ENCODE results near the gene FRMD1.

Gene FRMD1

DNA sequence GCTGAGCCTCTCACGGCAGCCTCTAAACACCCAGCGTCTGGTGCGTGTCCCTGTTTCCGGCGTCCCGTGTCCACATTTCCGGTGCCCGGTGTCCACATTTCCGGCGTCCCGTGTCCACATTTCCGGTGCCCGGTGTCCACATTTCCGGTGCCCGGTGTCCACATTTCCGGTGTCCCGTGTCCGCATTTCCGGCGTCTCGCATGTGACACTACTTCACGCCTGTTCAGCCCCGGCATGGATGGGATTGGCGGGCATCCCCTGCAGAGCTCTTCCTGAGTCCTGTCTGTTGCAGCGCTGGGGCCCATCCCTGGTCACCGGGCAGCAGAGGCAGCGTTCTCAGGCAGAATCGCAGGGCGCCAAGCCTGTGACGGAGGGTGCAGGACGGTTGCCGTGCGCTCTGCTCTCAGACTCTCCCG lies 3.2 kb downstream of the FRMD1 start:
- DNase-seq, result no peak

DNA sequence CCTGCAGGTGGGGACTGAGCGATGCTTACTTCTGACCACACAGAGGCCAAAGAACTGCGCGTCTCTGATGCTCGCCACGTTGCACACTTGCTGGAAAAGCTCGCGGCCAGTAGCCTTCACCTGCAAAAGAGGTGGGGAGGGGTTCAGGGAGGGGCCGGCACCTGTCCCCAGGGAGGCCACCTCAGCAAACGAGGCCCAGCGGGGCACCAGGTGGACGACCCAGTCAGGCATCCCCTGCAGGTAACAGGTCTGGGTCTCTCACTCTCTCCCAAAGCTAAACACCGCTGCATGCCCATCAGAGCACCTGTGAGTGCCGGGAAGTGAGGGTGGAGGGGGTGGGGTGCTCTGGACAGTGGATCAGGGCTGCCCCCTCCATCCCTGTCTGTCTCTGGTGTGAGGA lies 3.8 kb downstream of the FRMD1 start:
- DNase-seq, result no peak

DNA sequence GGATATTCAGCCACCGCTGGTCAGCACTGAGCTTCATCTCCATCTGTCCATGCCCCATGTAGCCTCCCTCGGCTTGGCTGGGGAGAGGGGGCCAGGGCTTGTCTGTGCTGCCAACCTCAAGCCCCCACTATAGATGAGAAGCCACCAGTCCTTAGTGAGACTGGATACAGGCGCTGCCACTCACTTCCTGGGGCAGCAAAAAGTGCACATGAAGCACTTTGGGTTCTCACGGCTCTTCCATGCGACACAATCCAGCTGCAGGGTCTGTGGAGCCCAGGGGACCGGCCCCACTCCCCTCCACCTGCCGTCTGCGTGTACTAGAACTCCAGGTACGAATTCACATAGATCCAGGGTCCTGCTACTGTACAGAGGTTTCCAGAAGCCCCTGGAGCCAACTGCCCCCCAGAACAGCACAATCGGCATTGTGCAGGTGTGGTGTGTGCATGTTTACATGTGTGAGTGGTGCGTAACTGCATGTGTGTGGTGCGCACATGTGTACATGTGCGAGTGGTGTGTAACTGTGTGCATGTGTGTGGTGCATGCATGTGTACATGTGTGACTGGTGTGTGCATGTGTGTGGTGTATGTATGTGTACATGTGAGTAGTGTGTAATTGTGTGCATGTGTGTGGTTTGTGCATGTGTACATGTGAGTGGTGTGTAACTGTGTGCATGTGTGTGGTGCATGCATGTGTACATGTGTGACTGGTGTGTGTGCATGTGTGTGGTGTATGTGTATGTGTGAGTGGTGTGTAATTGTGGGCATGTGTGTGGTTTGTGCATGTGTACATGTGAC lies 4.9 kb downstream of the FRMD1 start:
- DNase-seq, result no peak

DNA sequence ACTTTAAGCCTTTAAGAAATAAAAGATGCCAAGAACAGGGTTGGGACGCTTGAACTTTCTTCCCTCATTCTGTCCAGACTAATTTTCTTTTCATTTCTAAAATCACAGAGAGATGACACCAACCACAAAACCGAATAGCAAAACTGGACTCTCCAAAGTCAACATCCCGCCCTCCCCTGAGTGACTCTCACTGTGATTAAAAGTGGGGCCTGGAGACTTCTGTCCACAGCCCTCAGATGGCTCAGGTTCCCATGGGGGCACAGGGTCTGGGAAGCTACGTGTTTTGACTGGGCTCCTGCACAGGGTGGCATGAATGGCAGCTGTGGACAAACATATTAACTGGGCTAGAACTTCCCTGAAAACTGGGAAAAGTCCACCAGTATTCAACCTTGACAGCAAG lies 6.3 kb downstream of the FRMD1 start:
- no peak for DNase-seq

DNA sequence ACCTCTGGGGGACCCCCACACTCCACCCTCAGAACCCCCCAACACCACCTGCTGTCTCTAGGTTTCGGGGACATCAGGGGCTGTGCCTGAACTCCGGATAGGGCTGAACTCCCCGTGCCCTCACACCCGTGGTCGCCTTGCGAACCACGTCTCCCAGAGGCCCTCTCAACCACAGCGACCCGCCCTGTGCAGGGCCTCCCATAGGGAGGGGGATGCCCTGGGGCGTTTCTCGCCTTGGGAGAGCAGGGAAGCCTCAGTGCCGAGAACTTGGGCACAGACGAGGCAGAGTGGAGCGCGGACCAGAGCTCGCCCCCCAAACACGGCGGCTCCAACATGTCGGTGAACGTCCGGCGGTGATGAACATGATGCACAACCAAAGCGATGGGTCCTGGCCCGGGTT lies 6.8 kb downstream of the FRMD1 start:
- DNase-seq, result no peak

DNA sequence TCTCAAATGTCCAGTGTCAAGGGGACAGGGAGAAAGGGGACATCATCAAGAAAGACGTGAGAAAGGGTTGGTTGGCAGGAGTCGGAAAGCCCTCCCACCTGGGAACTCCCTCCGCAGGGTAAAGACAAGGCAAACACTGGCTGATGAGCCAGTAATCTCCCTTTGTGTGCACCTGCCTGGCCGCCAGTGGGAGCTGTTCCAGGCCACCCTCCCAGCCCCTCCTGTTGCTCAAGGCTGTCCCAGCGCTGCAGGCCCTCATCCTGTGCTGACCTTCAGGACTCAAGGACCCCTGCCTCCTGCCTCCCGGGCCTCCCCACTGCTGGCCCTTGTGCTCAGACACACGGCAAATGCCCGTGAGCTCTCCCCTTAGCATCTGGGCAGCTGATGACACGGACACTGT lies 7.4 kb downstream of the FRMD1 start:
- DNase-seq, result no peak

DNA sequence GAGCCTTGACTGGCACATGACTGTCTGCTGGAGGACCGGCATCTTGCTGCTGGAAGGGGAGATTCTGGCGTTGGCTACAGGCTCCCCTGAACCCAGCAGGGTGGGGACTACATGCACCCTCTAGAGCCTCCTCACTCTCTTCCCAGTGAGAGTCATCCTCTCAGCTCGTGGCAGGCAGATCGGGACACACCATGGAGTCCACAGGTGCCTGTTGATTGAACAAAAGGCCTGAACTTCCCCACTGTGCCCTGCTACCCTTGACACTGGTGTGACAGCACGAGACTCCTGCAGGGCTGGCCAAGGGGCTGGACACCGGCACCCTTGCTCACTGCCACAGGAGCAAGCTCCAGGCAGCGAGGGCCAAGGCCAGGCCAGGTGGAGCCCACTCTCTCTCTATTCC lies 8.2 kb downstream of the FRMD1 start:
- DNase-seq, result no peak

DNA sequence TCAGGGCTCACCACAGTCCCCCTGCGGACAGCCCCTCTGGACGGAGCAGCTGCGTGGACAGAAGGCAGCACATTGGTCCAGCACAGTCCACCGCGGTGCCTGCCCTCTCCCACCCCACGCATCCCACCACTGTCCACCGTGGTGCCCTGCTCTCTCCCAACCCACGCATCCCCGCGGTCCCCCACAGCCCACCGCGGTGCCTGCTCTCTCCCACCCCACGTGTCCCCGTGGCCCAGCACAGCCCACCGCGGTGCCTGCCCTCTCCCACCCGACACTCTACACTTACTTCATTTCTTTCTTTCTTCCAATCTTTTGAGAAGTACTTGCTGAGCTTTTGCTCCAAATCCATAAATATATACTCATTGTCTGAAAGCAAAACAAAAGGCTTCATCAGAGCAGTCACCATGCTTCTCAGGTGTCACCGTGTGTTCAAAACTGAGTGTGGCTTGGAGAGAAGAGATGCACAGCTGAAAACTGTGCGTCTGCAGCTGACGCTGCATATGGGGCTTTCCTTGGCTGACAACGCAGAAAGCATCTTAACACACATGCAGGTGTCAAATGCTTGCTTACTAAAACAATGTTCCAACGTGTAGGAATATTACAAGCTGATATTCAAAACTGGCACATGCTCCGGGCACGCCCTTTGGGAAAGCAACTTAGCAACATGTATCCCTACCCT lies 11.8 kb downstream of the FRMD1 start:
- DNase-seq, result no peak

DNA sequence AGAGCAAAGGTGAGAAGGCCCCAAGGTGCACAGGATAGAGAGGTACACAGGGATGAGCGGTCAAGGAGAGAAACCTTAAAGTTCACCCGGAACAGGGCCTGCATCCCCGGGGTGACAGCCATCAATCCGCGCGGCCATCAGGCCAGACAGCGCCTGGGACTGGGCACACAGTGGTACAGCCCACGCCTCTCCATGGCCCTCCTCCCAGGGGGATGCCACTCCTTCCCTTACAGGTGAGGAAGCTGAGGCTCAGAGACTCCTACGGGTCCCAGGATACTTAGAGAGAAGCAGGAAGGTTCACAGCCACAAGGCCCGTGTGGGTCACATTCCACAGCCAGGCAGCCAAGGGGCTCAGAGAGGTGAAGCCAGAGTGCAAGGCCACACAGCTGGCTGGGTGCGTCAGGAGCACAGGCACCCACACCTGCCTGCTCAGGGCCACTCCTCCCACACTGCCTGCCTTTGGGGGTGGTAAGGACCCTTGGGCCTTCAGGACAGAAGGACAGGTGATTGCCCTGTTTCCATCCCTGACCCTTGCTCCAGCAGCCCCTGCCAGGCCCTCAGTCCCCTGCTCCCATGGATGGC lies 14.7 kb downstream of the FRMD1 start:
- DNase-seq, result no peak

DNA sequence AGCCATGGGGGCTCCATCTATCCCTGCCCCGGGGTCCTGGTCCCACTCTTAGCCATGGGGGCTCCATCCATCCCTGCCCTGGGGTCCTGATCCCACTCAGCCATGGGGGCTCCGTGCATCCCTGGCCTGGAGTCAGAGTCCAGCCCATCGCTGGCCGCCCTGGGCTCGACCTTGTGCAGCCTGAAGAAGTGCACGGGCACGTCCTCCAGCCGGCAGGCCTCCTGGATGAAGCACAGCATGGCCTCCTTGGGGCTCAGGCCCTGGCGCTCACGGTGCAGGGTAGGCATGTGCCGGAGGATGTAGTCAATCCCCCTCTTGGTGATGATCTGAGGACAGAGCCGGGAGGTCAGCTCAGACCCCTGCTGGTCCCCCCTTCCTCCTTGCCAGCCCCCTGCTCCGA lies 15.6 kb downstream of the FRMD1 start:
- DNase-seq, result no peak

DNA sequence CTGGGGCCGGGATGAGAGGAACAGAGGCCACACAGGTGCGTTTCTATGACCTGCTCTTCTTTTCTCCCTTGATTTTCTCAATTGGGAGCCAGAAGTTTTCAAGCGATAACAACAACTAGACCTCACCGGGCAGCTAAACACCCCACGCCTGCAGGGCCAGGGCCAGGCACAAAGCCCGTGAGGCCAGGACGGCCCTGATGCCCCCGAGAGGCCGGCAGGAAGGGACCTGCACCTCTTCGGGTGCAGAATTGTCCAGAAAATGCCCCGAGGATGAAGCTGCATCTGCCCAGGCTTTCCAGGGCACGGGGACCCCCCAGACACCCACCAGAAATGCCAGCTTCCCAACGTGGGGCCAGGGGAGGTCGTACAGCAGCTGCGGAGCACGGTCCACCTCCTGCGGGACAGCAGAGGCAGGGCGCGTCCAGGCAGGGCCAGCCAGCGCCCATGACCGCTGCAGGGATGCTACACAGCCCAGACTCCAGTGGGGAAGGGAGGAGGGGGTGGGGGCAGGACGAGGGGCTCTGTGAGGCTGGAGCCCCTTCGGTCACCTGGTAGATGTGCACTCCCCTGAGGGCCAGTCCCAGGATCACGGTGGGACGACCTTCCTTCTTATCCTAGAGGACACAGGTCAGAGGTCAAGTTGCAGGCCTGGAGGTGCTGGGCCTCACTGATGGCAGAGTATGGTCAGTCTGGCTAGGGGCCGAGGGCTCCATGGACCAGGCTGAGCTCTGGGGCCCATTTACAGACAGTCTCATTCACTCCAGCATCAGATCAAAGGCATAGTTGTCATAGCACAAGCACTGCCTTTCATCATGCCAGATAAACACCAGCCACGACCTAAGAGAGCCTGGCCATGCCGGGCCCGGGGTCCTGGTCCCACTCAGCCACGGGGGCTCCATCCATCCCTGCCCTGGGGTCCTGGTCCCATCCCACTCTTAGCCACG lies 16.4 kb downstream of the FRMD1 start:
- no peak for DNase-seq

DNA sequence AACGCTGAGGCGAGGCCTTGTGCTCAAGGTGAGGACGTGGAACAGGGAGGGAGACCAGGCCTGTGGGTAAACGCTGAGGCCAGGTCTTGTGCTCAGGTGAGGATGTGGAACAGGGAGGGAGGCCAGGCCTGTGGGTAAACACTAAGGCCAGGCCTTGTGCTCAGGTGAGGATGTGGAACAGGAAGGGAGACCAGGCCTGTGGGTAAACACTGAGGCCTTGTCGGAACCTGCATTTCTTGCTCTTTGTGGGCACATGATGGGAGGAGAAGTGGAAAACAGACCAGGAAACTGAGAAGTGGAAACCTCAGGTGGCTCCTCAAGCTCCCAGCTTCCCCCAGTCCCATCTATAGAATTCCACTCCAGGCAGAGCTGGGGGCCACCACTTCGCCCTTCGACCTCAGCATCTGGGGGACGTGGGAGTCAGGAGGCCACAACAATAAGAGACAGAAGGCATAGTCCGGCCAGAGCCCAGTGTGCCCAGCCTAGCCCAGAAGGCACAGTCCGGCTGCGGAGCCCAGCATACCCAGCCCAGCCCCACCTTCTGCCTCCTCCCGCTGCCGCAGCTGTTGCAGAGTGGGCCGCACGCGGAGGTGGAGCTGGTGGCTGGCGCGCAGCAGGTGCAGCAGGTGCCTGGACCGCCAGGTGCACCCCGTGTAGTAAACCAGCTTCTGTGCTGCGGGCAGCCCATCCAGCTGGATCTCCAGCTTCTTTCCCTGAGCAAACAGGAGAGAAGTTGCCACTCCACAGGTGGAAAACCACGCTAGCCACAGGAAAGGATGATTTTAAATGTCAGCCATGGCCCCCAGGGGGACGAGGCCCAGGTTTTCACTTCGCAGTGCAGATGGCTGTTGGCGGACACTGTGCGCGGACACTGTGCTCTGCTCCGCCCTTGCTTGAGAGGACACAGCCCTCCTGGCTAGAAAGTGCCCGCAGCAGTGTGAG lies 17.5 kb downstream of the FRMD1 start:
- no peak for DNase-seq

DNA sequence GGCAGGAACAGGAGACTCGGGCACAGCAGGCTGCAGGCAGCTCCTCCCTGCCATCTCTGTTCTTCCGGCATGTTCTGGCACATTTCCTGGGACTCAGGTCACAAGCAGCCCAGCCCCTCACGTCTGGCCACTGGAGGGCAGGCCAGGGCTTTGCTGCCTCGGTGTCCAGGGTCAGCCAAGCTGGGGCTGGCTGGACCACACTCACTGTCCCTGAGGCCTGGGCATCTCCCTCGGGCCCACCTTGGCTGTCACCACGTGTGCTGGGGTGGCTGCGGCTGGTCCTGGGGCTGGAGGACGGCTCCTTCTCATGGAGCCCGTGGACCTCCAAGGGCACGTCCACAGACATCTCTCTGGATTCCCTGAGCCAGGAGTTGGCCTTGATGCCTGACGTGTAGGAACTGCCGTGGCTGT lies 18.5 kb downstream of the FRMD1 start:
- no peak for DNase-seq

DNA sequence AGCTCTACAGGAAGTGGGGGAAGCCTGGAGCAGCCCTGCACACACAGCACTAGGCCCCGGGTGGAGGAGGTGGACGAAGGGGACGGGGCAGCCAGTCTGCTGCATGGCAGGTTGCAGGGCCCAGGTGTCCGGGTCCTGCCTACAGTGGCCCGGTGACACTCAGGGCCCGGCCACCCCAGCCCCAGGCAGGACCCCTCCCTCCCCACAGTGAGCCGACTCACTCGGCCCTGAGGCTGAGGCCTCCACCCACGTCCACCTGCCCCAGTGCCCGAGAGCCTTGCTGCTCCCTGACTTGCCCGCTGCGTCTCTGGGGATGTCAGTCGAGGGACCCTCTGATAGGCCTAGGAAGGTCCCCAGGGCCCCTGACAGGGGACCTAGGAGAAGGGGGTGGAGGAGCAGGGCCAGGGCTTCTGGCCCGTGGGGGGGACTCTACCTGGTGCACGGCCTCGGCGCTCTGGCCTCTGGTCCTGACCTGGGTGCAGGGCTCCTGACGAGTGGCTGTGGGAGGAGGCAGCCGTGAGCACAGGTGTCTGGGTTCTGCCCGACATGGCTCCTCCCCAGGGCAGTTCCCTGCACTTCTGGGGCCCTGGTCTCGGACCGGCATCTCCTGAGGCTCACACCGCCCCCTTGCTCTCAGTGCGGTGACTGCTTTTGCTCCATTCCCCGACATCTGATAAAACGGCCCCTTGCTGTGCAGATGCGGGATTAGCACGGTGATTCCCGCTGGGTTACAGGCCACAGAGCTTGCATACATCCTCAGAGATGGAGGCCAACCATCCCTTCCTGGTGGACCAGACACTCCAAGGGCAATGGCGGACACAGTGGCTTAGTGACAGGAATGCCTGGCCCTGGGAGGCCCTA lies 20.1 kb downstream of the FRMD1 start:
- DNase-seq, result no peak

DNA sequence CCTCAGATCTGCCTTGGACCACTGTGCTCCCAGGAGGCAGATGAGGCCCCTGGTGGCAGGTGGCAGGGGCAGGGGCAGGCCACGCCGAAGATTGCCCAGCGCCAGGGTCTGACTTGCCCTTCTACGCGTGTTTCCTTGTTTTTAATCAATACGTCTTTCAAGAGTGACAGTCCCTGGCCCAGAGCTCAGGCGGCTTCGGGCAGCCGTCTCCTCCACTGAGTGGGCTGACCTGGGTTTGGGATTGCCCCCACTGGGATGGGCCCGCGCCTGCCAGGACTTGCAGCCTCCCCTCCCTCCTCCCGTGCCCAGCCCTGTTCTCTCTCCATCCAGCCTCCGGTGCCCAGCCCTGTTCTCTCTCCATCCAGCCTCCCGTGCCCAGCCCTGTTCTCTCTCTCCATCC lies 21.2 kb downstream of the FRMD1 start:
- no peak for DNase-seq

DNA sequence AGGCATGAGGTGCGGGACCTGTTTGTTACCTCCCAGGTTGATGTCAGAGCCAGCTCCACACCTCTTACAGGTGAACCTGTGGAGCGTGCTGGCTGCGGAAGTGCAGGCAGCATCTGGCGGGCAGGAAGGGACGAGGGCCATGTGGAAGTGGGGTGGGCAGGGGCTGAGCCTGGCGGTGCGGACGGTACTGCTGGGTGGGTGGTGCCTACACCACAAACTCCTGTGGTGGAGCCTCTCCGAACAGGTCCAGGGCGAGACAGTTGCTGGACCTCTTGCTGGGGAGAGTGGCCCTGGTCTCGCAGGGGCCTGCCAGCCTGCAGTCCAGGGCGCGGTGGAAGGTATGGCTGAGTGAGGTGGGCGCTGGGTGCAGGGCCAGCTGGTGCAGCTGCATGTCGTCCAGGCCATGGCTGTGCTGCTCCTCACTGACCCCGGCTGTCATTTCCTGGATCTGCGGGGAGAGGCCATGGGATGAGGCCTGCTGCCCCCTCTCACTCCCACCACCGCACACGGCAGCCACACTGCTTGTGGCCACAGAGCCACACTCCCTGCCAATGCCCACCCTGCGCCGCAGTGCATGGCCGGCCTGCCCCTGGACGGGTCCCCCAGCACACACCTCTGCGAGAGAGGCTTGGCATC lies 22.0 kb downstream of the FRMD1 start:
- no peak for DNase-seq

DNA sequence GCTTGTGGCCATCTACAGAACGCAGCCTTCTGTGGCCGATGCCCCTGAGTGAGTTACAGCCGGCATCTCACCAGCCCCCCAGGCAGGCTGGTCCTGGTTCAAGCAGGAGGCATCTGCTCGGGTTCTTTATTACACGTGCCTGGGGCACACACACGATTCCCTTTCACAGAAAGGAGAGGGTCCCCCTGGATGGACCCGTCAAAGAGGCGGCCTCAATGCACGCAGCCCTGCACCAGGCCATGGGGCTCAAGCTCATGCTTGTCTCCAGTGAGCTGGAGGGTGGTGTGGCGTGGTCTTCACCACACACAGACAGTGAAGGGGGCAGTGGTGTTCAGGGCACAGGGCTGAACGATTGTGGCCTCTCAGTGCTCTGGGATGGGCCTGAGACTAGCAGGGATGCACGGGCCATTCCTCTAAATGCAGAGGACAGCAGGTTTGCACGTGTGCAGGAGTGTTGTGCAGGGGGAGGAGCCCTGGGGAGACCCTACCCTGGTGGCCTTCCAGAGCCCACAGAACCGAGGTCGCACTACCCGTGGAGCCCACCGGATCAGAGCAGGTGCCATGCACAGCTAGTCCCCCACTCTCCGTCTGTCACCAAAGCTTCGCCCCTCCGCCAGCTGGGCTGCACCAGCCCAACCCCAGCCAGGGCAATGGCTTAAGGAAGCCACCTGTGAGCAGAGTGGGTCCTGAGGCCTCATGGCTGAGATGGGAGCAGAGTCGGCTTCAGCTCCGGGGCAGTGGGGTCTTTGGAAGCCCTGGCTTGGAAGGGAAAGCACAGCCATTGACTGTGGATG lies 23.1 kb downstream of the FRMD1 start:
- DNase-seq, result no peak

DNA sequence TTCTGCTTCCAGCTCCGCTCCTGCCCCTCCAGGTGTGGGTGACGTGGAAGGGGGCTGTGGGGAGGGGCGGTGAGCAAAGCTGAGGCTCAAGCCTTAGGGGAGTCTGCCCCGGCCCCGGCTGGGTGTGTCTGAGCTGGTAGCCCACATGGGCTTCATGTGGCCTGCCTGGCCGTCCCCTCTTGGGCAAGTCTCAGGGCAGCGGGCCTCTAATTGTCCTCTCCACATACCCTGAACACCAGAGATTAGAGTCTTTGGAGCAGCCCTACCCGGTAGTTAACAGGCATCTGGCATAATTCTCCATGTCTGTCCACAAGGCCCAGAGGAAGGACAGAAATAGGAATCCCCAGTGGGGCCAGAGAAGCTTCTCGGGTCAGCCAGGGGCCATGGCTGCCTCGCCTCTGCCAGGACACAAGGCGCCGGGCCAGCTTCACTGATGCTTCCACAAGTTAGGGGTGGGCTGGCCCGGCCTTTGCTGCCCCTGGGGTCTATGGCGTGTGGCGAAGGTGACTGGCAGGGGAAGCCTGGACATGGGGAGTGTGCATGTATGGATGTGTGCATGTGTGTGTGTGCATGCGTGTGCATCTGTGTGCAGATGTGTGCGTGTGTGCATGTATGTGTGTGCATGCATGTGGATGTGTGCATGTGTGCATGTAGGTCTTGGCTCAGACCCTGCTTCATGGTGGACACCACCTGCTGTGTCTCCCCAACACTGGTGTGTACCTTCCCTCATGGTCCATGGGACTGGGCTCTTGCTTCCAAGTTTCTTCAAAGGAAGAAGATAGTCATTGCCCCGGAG lies 24.0 kb downstream of the FRMD1 start:
- DNase-seq, result no peak

DNA sequence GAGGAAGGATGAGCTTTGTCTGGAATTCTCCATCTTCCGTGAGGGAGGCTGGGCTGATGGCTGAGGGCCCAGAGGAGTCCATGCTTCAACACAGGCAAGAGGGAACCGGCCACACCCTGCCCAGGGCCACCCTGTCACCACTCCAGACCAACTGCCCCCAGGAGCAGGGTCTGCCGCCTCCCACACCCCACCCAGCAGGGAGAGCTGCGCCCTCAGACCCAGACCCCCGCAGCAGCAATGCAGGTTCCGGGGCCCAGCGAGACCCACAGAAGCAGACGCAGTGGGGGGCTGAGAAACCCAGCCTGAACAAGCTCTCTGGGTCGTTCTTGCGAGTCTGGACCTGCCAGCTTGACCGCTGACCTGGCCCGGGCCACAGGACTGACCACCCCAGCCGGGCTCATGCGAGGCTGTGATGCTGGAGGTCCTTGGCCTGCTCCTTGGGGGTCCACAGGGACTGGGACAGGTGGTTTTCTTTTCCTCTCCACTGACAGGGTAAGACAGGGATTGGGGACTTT lies 25.0 kb downstream of the FRMD1 start:
- DNase-seq, result no peak

Data from activated T-cell treated with anti-CD3 and anti-CD28 coated beads, Interleukin-2, amount 50 U/mL, for 1 hour (primary cell).